Epithelial cell of proximal tubule (primary cell): ENCODE results near the gene LUZP1. TPM values are rescaled to one million over a fixed set of nuclear protein-coding genes. Genes with fewer than 3 reads are reported as not detected.

Source experiments
- DNase-seq: peaks from one replicate; pipeline ENCODE4 v3.0.0-alpha.2; 2011; ENCODE audit warnings: low read depth
- H3K4me3 ChIP-seq: 2 replicates; pipeline ENCODE4 v1.5.1; 2011; ENCODE audit warnings: low read depth, mild to moderate bottlenecking, low read length
- CTCF ChIP-seq: conservative IDR thresholded peaks from 2 replicates; pipeline ENCODE4 v1.5.1; 2012; ENCODE audit warnings: low read depth, mild to moderate bottlenecking, low read length
- total RNA-seq: library from RNA; depleted of rRNA; stranded (reverse); fragments of >200 nt; gene quantifications from 2 replicates; pipeline ENCODE4 v1.2.3, GENCODE V29; 2015

LUZP1 gene
- total RNA-seq, 1 donor from 2014 or later = 17.6 TPM

- no peak overlapping the region for H3K4me3 ChIP-seq
- no peak for DNase-seq
- TF ChIP-seq CTCF = no peak
Measured at GRCh38 chr1:23124259-23125026, 44.2 kb downstream of the LUZP1 start.

GRCh38 chr1:23123528-23123927, 45.1 kb downstream of the LUZP1 start:
- H3K4me3 ChIP-seq = no peak overlapping the region
- no peak for TF ChIP-seq CTCF
- DNase-seq = no peak

GRCh38 chr1:23122796-23123195, 45.9 kb downstream of the LUZP1 start:
- DNase-seq = no peak
- no peak overlapping the region for H3K4me3 ChIP-seq
- TF ChIP-seq CTCF = no peak

GRCh38 chr1:23122023-23122748, 46.5 kb downstream of the LUZP1 start:
- DNase-seq = no peak

GRCh38 chr1:23120383-23120782, 48.3 kb downstream of the LUZP1 start:
- H3K4me3 ChIP-seq = no peak overlapping the region
- DNase-seq = no peak
- no peak for TF ChIP-seq CTCF

More at GRCh38 chr1:23122023-23122748, 46.5 kb downstream of the LUZP1 start:
- no peak overlapping the region for H3K4me3 ChIP-seq
- no peak for TF ChIP-seq CTCF

GRCh38 chr1:23118957-23119792, 49.5 kb downstream of the LUZP1 start:
- DNase-seq = no peak
- TF ChIP-seq CTCF = no peak
- peak overlapping the region; percentile 13 for H3K4me3 ChIP-seq
